CD8-positive, alpha-beta memory T cell (primary cell): ENCODE measurements around the gene NELL2. TPM values are rescaled to one million over a fixed set of nuclear protein-coding genes. Genes with fewer than 3 reads are reported as not detected.

Experiments used
- CTCF ChIA-PET: fragments of 350-600 bp; sonication (Branson Sonifier 250); formaldehyde crosslinking; loops from one replicate; lab custom pipeline; 2021; ENCODE audit warnings: antibody characterized with exemption; lab: Charles Lee
- POLR2A ChIA-PET: fragments of 350-600 bp; sonication (Branson Sonifier 250); formaldehyde crosslinking; loops from one replicate; lab custom pipeline; 2021; ENCODE audit warnings: antibody characterized with exemption; lab: Charles Lee
- DNase-seq, 5 donors: peaks; one replicate each; pipeline versions ENCODE4 v3.0.0 to v3.0.0-alpha.2; 2020 to 2022; ENCODE audit warnings: mixed read lengths in 1 of 5
- H3K27ac ChIP-seq: one replicate; pipeline ENCODE4 v1.7.0; 2013; ENCODE audit warnings: low read depth, mild to moderate bottlenecking, low read length, moderate library complexity
- H3K27me3 ChIP-seq: 2 replicates; pipeline ENCODE4 v1.7.0; 2013; ENCODE audit warnings: low read length, mild to moderate bottlenecking; ENCODE audit not compliant: insufficient read depth, poor library complexity, severe bottlenecking
- H3K36me3 ChIP-seq: 2 replicates; pipeline ENCODE4 v1.7.0; 2013; ENCODE audit warnings: mild to moderate bottlenecking, low read length, moderate library complexity; ENCODE audit not compliant: insufficient read depth
- H3K4me1 ChIP-seq: 2 replicates; pipeline ENCODE4 v1.7.0; 2013; ENCODE audit warnings: mild to moderate bottlenecking, low read length, moderate library complexity; ENCODE audit not compliant: insufficient read depth
- H3K4me3 ChIP-seq: 2 replicates; pipeline ENCODE4 v1.7.0; 2013; ENCODE audit warnings: mild to moderate bottlenecking, low read length
- H3K9me3 ChIP-seq: 2 replicates; pipeline ENCODE4 v1.7.0; 2013; ENCODE audit warnings: mild to moderate bottlenecking, low read length
- H3K27ac Mint-ChIP-seq, 8 donors: one replicate each; pipeline ENCODE4 v1.8.0; 2020 to 2021; ENCODE audit warnings: mixed read lengths in 8 of 8, mild to moderate bottlenecking in 6 of 8, inconsistent platforms in 3 of 8, moderate library complexity in 3 of 8
- H3K27me3 Mint-ChIP-seq, 2 donors: one replicate each; pipeline ENCODE4 v1.8.0; 2020 to 2021; ENCODE audit warnings: mixed read lengths in 2 of 2, mild to moderate bottlenecking in 1 of 2, moderate library complexity in 1 of 2
- H3K36me3 Mint-ChIP-seq, 3 donors: one replicate each; pipeline ENCODE4 v1.8.0; 2020 to 2021; ENCODE audit warnings: mixed read lengths in 3 of 3, inconsistent platforms in 1 of 3, mild to moderate bottlenecking in 1 of 3
- H3K4me1 Mint-ChIP-seq, 3 donors: one replicate each; pipeline ENCODE4 v1.8.0; 2020 to 2021; ENCODE audit warnings: mixed read lengths in 3 of 3, inconsistent platforms in 1 of 3, mild to moderate bottlenecking in 1 of 3
- H3K4me3 Mint-ChIP-seq, 7 donors: one replicate each; pipeline ENCODE4 v1.8.0; 2020 to 2021; ENCODE audit warnings: mixed read lengths in 7 of 7, mild to moderate bottlenecking in 6 of 7, moderate library complexity in 4 of 7, inconsistent platforms in 2 of 7
- H3K9me3 Mint-ChIP-seq, 5 donors: one replicate each; pipeline ENCODE4 v1.8.0; 2020 to 2022; ENCODE audit warnings: mixed read lengths in 5 of 5, mild to moderate bottlenecking in 3 of 5, moderate library complexity in 2 of 5, inconsistent platforms in 1 of 5
- polyA plus RNA-seq: library from polyadenylated mRNA; unstranded; fragments of 300-500 nt; fragmentation: Illumina TruSeq; gene quantifications from one replicate; pipeline ENCODE4 v1.2.3, GENCODE V29; 2021
- total RNA-seq, 2 experiments: library from RNA; stranded (reverse); gene quantifications; one replicate each; pipeline ENCODE4 v1.2.3, GENCODE V29; 2021

The NELL2 gene
- total and polyA plus RNA-seq, 3 experiments from 2014 or later = 60.2 to 203 (median 67.0) TPM

DNA sequence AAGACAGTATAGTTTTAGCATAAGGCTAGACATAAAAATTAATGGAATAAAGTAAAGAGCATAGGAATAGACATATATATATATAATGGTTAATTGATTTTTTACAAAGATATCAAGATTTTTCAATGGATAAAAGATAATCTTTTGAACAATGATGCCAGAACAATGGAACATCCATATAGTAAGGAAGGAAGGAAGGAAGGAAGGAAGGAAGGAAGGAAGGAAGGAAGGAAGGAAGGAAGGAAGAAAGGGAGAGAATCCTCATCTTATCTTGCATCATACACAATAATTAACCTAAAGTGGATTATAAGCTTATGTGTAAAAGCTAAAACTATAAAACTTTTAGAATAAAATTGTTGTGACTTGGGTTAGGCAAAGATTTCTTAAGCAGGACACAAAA, 9.8 kb upstream of the NELL2 start:
- H3K4me3 ChIP-seq = no peak overlapping the region
- no peak for DNase-seq
- peaks cover under 1% of the 10 kb centered on the region for H3K9me3 ChIP-seq
- peaks cover 10 to 15% (median 12%) of the 10 kb centered on the region in 5 donors for H3K9me3 Mint-ChIP-seq
- H3K36me3 Mint-ChIP-seq = peaks cover 0 to 7% (median 2%) of the 10 kb centered on the region in 3 donors
- H3K27me3 ChIP-seq = no peaks in the 10 kb centered on the region
- H3K36me3 ChIP-seq = no peaks in the 10 kb centered on the region
- no peaks in the 10 kb centered on the region for H3K4me1 ChIP-seq
- no peak overlapping the region for H3K27ac ChIP-seq
- CTCF ChIA-PET = no interaction called here
- no peak overlapping the region for H3K4me3 Mint-ChIP-seq
- H3K4me1 Mint-ChIP-seq = no peaks in the 10 kb centered on the region
- POLR2A ChIA-PET = no interaction called here
- no peak overlapping the region for H3K27ac Mint-ChIP-seq
- H3K27me3 Mint-ChIP-seq = peaks cover 0 to 2% of the 10 kb centered on the region in 2 donors

DNA sequence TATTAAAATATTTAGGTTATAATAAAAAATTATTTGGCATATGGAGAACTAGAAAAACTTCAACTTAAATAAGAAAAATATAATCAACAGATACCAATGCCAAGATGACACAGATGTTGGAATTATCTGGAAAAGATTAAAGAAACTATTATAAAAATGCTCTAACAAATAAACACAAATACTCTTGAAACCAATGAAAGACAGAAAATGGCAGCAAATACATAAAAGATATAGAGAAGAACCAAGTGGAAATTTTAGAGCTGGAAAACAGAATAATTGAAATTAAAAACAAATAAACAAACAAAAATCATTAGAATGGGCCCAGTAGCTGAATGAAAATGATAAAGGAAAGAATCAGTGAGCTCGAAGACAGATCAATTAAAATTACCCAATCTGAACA, 5.1 kb upstream of the NELL2 start:
- Histone ChIP-seq H3K9me3 (peaks cover 4% of the 10 kb centered on the region), H3K27ac (no peak overlapping the region), H3K36me3 (no peaks in the 10 kb centered on the region), H3K4me1 (no peaks in the 10 kb centered on the region), H3K4me3 (no peak overlapping the region), H3K27me3 (no peaks in the 10 kb centered on the region)
- Mint-ChIP-seq H3K9me3 (peaks cover 14 to 33% (median 23%) of the 10 kb centered on the region in 5 donors), H3K27me3 (peaks cover 0 to 4% of the 10 kb centered on the region in 2 donors), H3K4me1 (peaks cover 7 to 9% (median 8%) of the 10 kb centered on the region in 3 donors), H3K36me3 (peaks cover 2 to 17% (median 4%) of the 10 kb centered on the region in 3 donors), H3K27ac (no peak overlapping the region), H3K4me3 (no peak overlapping the region)
- no peak for DNase-seq
- ChIA-PET POLR2A (no interaction called here), CTCF (no interaction called here)

DNA sequence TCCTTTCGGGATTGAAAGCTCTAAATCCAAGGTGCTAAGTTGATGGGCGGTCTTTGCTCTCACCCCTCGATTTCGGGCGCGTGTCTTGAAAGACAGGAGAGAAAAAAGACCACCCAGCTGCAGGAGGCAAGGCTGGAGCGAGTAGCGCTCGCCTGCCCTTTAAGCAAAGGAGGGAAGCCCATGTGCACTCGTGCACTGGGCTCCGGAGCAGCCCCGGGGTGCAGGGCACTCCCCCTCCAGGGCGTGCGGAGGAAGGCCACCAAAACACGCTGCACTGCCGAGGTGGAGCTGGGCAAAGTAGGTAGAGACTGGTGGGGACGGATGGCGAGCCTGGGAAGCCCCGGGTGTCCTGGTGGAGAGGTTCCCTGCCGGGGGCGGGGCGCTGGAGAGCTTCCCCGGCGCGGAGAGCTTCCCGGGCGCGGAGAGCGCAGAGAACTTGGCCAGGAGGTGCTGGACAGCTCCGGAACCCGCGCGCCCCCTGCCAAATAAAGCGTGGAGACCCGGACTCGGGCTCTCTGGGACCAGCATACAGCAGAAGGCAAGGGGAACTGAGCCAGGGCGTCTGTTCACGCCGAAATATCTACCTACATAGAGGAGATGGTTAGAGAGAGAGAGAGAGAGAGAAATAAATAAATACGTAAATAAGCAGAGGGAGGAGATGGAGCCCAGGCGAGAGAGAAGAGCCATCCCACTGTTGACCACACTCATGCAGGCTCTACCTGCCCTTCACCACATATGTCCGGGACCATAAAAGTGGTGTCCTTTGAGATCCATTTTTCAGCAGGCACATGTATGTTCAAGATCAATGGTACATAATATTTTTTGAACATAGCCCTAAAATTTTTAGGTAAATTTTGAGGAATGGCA, 662 bp upstream of the NELL2 start:
- Histone ChIP-seq H3K9me3 (peaks cover 4% of the 10 kb centered on the region), H3K4me1 (peaks cover 12% of the 10 kb centered on the region), H3K27ac (no peak overlapping the region), H3K27me3 (peaks cover 3% of the 10 kb centered on the region), H3K4me3 (peak overlapping the region; percentile 74), H3K36me3 (no peaks in the 10 kb centered on the region)
- peaks cover 11 to 27% (median 16%) of the 10 kb centered on the region in 5 donors for H3K9me3 Mint-ChIP-seq
- peak overlapping the region; percentile 96 to 99 (median 98) for H3K4me3 Mint-ChIP-seq
- CTCF ChIA-PET = interaction anchor here (0.6 to 6.2 kb wide), 32 partner anchors 16 to 375 kb away, joined by 3 to 90 read pairs (median 4); no protein-coding TSS in a partner anchor
- peak; percentile 32 to 65 (median 51) for DNase-seq
- peak overlapping the region in 6 of 8 donors; percentile 17 to 86 (median 68) for H3K27ac Mint-ChIP-seq
- POLR2A ChIA-PET = interaction anchor here (0.8 to 2.9 kb wide), 7 partner anchors 29 to 101 kb away, joined by 3 to 17 read pairs (median 8); no protein-coding TSS in a partner anchor
- H3K27me3 Mint-ChIP-seq = peaks cover 12 to 16% of the 10 kb centered on the region in 2 donors
- peaks cover 2 to 35% (median 17%) of the 10 kb centered on the region in 3 donors for H3K36me3 Mint-ChIP-seq
- H3K4me1 Mint-ChIP-seq = peaks cover 31 to 47% (median 35%) of the 10 kb centered on the region in 3 donors

DNA sequence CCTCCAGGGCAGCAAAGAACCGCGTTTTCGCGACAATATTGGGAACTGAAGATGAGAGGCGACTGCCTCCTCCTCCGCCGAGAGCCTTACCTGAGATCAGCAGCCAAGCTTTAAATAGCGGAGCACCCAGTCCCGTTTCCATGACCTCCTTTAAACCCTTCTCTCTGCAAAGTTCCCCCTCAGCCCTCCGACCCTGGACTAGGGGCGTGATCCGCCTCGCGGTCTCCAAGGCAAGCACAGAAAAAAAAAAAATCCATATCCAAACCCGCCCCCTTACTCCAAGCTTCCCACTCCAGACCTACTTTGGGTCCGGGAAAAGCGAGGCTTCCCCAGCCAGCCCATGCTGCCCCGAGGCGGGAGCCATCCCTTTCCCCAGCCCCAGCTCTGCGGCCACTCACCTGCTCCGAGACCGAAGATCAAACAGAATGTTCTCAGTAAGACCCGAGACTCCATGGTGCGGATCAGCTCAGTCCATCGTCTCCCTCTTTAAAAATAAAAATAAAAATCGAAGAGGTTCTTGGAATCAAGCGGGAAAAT, 630 bp downstream of the NELL2 start:
- CTCF ChIA-PET = interaction anchor here (0.8 to 6.2 kb wide), 27 partner anchors 15 to 209 kb away, joined by 3 to 90 read pairs (median 4); no protein-coding TSS in a partner anchor
- Mint-ChIP-seq H3K27ac (peak overlapping the region; percentile 64 to 96 (median 92)), H3K4me1 (peaks cover 44 to 60% (median 46%) of the 10 kb centered on the region in 3 donors), H3K4me3 (peak overlapping the region; percentile 96 to 99 (median 98)), H3K27me3 (peaks cover 14 to 16% of the 10 kb centered on the region in 2 donors), H3K36me3 (peaks cover 2 to 47% (median 13%) of the 10 kb centered on the region in 3 donors), H3K9me3 (peaks cover 0 to 20% (median 10%) of the 10 kb centered on the region in 5 donors)
- POLR2A ChIA-PET = interaction anchor here (0.6 to 2.9 kb wide), 12 partner anchors 28 to 1311 kb away, joined by 3 to 17 read pairs (median 4); no protein-coding TSS in a partner anchor
- Histone ChIP-seq H3K4me3 (peak overlapping the region; percentile 74), H3K27me3 (peaks cover 3% of the 10 kb centered on the region), H3K27ac (peak overlapping the region; percentile 26), H3K9me3 (peaks cover 2% of the 10 kb centered on the region), H3K36me3 (no peaks in the 10 kb centered on the region), H3K4me1 (peaks cover 20% of the 10 kb centered on the region)
- DNase-seq = peak in 2 of 5 donors; percentile 16 to 42

DNA sequence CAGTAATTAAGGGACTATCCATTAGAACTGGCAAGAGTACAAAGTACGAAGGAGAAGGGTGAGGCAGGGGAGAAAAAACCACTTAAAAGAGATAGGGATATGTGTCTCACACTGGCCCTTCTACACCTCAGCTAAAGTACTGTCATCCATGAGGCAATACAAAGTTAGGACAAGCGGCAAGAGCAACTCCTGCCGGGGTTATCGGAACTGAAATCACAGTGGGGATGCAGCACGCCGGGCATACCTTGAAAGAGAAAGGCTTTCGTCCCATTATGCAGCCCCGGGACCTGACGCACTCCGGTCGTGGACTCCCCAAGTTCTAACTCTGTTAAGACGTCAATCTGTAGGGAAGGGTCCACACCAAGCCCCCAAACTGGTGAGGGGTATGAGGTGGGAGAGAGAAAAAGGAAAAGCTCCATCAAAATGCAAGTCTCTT, 1.1 kb downstream of the NELL2 start:
- H3K4me3 ChIP-seq = peak overlapping the region; percentile 74
- peaks cover 3% of the 10 kb centered on the region for H3K27me3 ChIP-seq
- Mint-ChIP-seq H3K9me3 (peaks cover 0 to 20% (median 9%) of the 10 kb centered on the region in 5 donors), H3K27me3 (peaks cover 14 to 18% of the 10 kb centered on the region in 2 donors), H3K4me3 (peak overlapping the region; percentile 96 to 99 (median 98)), H3K36me3 (peaks cover 5 to 51% (median 13%) of the 10 kb centered on the region in 3 donors), H3K27ac (peak overlapping the region; percentile 64 to 96 (median 92)), H3K4me1 (peaks cover 49 to 64% (median 51%) of the 10 kb centered on the region in 3 donors)
- DNase-seq = peak in 4 of 5 donors; percentile 10 to 47 (median 30)
- POLR2A ChIA-PET = interaction anchor here (0.6 to 2.9 kb wide), 8 partner anchors 27 to 1312 kb away, joined by 3 to 17 read pairs (median 5); no protein-coding TSS in a partner anchor
- CTCF ChIA-PET = interaction anchor here (0.8 to 6.2 kb wide), 22 partner anchors 14 to 209 kb away, joined by 3 to 90 read pairs (median 4); no protein-coding TSS in a partner anchor
- H3K36me3 ChIP-seq = no peaks in the 10 kb centered on the region
- peaks cover 5% of the 10 kb centered on the region for H3K9me3 ChIP-seq
- H3K27ac ChIP-seq = peak overlapping the region; percentile 26
- peaks cover 25% of the 10 kb centered on the region for H3K4me1 ChIP-seq

DNA sequence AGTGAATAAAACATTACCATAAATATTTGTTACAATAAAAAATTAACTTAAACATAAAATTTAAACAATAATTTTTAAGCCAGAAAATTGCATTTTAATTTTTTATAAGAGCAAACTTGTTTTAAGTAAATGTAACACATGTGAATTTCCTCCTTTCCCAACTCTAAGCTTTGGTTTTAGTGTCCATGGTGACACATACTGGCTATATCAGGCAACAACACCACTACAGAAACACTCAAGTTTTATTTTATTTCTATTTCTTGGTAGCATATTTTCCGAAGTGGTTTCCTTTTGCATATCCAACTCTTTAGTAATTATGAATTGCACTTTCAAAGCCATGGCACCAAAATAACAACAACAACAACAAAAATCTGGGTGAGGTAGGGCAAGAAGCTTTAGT, 2.2 kb downstream of the NELL2 start:
- Mint-ChIP-seq H3K4me3 (peak overlapping the region; percentile 96 to 99 (median 98)), H3K9me3 (peaks cover 0 to 12% (median 8%) of the 10 kb centered on the region in 5 donors), H3K4me1 (peaks cover 60 to 75% (median 60%) of the 10 kb centered on the region in 3 donors), H3K36me3 (peaks cover 8 to 62% (median 21%) of the 10 kb centered on the region in 3 donors), H3K27ac (peak overlapping the region in 7 of 8 donors; percentile 21 to 94 (median 64)), H3K27me3 (peaks cover 14 to 18% of the 10 kb centered on the region in 2 donors)
- Histone ChIP-seq H3K4me3 (peak overlapping the region; percentile 74), H3K4me1 (peaks cover 30% of the 10 kb centered on the region), H3K27ac (no peak overlapping the region), H3K9me3 (peaks cover 10% of the 10 kb centered on the region), H3K27me3 (peaks cover 3% of the 10 kb centered on the region), H3K36me3 (no peaks in the 10 kb centered on the region)
- CTCF ChIA-PET = interaction anchor here (1.0 to 6.2 kb wide), 16 partner anchors 13 to 110 kb away, joined by 3 to 90 read pairs (median 4); no protein-coding TSS in a partner anchor
- DNase-seq = peak in 2 of 5 donors; percentile 28 to 58
- POLR2A ChIA-PET = interaction anchor here (0.7 to 2.0 kb wide), 9 partner anchors 12 to 99 kb away, joined by 3 to 8 read pairs (median 4); no protein-coding TSS in a partner anchor

DNA sequence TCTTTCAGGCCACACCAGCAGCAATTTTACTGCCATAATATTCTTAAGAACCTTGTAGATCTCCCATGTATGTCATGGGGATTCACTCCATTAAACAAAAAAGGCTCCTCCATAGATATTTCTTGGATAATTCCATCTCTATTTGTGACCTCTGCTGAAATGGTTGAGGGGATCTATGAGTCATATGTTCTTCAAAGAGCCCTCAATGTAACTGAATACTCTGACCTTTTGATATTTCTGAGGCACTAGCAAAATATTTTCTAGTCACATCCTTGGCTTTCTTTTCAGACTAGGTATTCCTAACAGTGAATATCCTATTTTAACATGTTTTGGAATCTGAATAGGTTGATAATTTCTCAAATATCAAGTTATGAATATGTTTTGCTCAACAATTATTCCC, 6.6 kb downstream of the NELL2 start:
- POLR2A ChIA-PET = interaction anchor here (1.0 kb wide), 1 partner anchor 42 kb away, joined by 11 read pairs; no protein-coding TSS in a partner anchor
- peaks cover 26% of the 10 kb centered on the region for H3K4me1 ChIP-seq
- no peak overlapping the region for H3K27ac ChIP-seq
- peaks cover 3 to 18% of the 10 kb centered on the region in 2 donors for H3K27me3 Mint-ChIP-seq
- no peak overlapping the region for H3K4me3 ChIP-seq
- H3K9me3 ChIP-seq = peaks cover 10% of the 10 kb centered on the region
- peaks cover 3% of the 10 kb centered on the region for H3K36me3 ChIP-seq
- H3K4me3 Mint-ChIP-seq = peak overlapping the region in 4 of 7 donors; percentile 17 to 51 (median 34)
- CTCF ChIA-PET = interaction anchor here (1.4 kb wide), 1 partner anchor 94 kb away, joined by 3 read pairs; no protein-coding TSS in a partner anchor
- peak overlapping the region in 6 of 8 donors; percentile 39 to 66 (median 55) for H3K27ac Mint-ChIP-seq
- H3K36me3 Mint-ChIP-seq = peaks cover 22 to 76% (median 44%) of the 10 kb centered on the region in 3 donors
- H3K27me3 ChIP-seq = no peaks in the 10 kb centered on the region
- H3K4me1 Mint-ChIP-seq = peaks cover 53 to 86% (median 75%) of the 10 kb centered on the region in 3 donors
- peaks cover 6 to 28% (median 21%) of the 10 kb centered on the region in 5 donors for H3K9me3 Mint-ChIP-seq
- no peak for DNase-seq
